Retinal pigment epithelial cell (primary cell): ENCODE data around the gene NFYC.

Source experiments
- DNase-seq: peaks from one replicate; pipeline ENCODE4 v3.0.0-alpha.2; 2010; ENCODE audit warnings: low read depth
- H3K4me3 ChIP-seq: 2 replicates; pipeline ENCODE4 v1.5.1; 2011; ENCODE audit warnings: mild to moderate bottlenecking, low read length, control low read depth, moderate library complexity
- CTCF ChIP-seq: conservative IDR thresholded peaks from 2 replicates; pipeline ENCODE4 v1.5.1; 2011; ENCODE audit warnings: low read depth, low read length, control low read depth, inconsistent platforms

NFYC gene

GRCh38 chr1:40787737-40788560 is 96.4 kb downstream of the NFYC start:
- no peak for TF ChIP-seq CTCF
- no peak overlapping the region for H3K4me3 ChIP-seq

GRCh38 chr1:40788561-40789341 is 97.2 kb downstream of the NFYC start:
- no peak overlapping the region for H3K4me3 ChIP-seq
- TF ChIP-seq CTCF = no peak
- no peak for DNase-seq

More at GRCh38 chr1:40787737-40788560, 96.4 kb downstream of the NFYC start:
- no peak for DNase-seq

- no peak for TF ChIP-seq CTCF
- no peak overlapping the region for H3K4me3 ChIP-seq
- DNase-seq = no peak
Measured at GRCh38 chr1:40789342-40789598, 97.8 kb downstream of the NFYC start.

- no peak for TF ChIP-seq CTCF
- DNase-seq = no peak
- H3K4me3 ChIP-seq = no peak overlapping the region
Measured at GRCh38 chr1:40789661-40790430, 98.3 kb downstream of the NFYC start.

GRCh38 chr1:40792036-40792435 is 100.5 kb downstream of the NFYC start:
- TF ChIP-seq CTCF = no peak
- H3K4me3 ChIP-seq = no peak overlapping the region
- no peak for DNase-seq

- TF ChIP-seq CTCF = no peak
- H3K4me3 ChIP-seq = no peak overlapping the region
- DNase-seq = no peak
Measured at GRCh38 chr1:40793617-40794016, 102.1 kb downstream of the NFYC start.
